Measurements from ENCODE around the gene DNAJB9. TPM values are rescaled to one million over a fixed set of nuclear protein-coding genes. Genes with fewer than 3 reads are reported as not detected.
A peak's percentile ranks its signal among the peaks of the same experiment; 100 is the strongest.

The DNAJB9 gene
- total RNA-seq, 1 donor from 2014 or later, result 47.9 TPM

GRCh38 chr7:108589199-108589598 lies 19.5 kb downstream of the DNAJB9 start:
- H3K27ac ChIP-seq (replicated peaks), result no peak overlapping the region
- H3K4me1 ChIP-seq, result peaks cover 6% of the 10 kb centered on the region
- no peaks in the 10 kb centered on the region for H3K9me3 ChIP-seq (replicated peaks)
- TF ChIP-seq CTCF (IDR thresholded peaks at IDR 0.05; ENCODE audit: borderline replicate concordance), result no peak
- no peaks in the 10 kb centered on the region for H3K27me3 ChIP-seq (ENCODE audit: low read depth)
- H3K4me3 ChIP-seq, result no peak overlapping the region
- H3K36me3 ChIP-seq, result no peaks in the 10 kb centered on the region
- intact Hi-C loops (cut with micrococcal nuclease), result no loop called here
- no peak for DNase-seq

DNA sequence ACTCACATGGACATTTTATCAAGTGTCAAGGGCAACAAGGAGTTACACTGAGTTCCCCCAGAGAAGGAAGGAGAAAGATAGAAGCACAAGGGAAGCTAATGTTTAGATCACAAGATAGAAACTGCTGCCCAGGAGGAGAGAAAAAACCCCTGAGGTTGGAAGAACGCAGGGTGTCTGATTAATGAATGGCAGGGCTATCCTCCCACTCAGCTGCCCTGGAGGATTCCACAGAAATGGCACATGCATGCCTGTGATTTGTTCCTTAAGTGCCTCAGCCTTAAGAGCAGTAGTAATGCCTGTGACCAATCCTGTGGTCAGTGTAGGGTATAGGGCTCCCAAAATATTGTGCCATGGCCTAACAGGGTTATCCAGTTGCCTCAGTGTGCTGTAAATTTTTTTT lies 20.2 kb downstream of the DNAJB9 start:
- intact Hi-C loops (cut with micrococcal nuclease), result no loop called here
- H3K4me3 ChIP-seq, result no peak overlapping the region
- no peak for TF ChIP-seq CTCF (IDR thresholded peaks at IDR 0.05; ENCODE audit: borderline replicate concordance)
- no peaks in the 10 kb centered on the region for H3K36me3 ChIP-seq
- H3K27me3 ChIP-seq (ENCODE audit: low read depth), result no peaks in the 10 kb centered on the region
- no peak for DNase-seq
- no peaks in the 10 kb centered on the region for H3K9me3 ChIP-seq (replicated peaks)
- H3K4me1 ChIP-seq, result peaks cover 6% of the 10 kb centered on the region
- H3K27ac ChIP-seq (replicated peaks), result no peak overlapping the region

- Histone ChIP-seq H3K27ac (replicated peaks) (no peak overlapping the region), H3K4me1 (peaks cover 1% of the 10 kb centered on the region), H3K27me3 (ENCODE audit: low read depth) (no peaks in the 10 kb centered on the region), H3K36me3 (no peaks in the 10 kb centered on the region), H3K9me3 (replicated peaks) (no peaks in the 10 kb centered on the region), H3K4me3 (no peak overlapping the region)
- intact Hi-C loops (cut with micrococcal nuclease), result no loop called here
- DNase-seq, result no peak
- no peak for TF ChIP-seq CTCF (IDR thresholded peaks at IDR 0.05; ENCODE audit: borderline replicate concordance)
Observed at GRCh38 chr7:108590606-108591005, 20.9 kb downstream of the DNAJB9 start.

- H3K36me3 ChIP-seq, result no peaks in the 10 kb centered on the region
- TF ChIP-seq CTCF (IDR thresholded peaks at IDR 0.05; ENCODE audit: borderline replicate concordance), result peak; percentile 44
- no peaks in the 10 kb centered on the region for H3K4me1 ChIP-seq
- no peaks in the 10 kb centered on the region for H3K27me3 ChIP-seq (ENCODE audit: low read depth)
- intact Hi-C loops (cut with micrococcal nuclease), result no loop called here
- H3K9me3 ChIP-seq (replicated peaks), result no peaks in the 10 kb centered on the region
- no peak for DNase-seq
- no peak overlapping the region for H3K27ac ChIP-seq (replicated peaks)
- no peak overlapping the region for H3K4me3 ChIP-seq
Observed at GRCh38 chr7:108592646-108593201, 23.1 kb downstream of the DNAJB9 start.

DNA sequence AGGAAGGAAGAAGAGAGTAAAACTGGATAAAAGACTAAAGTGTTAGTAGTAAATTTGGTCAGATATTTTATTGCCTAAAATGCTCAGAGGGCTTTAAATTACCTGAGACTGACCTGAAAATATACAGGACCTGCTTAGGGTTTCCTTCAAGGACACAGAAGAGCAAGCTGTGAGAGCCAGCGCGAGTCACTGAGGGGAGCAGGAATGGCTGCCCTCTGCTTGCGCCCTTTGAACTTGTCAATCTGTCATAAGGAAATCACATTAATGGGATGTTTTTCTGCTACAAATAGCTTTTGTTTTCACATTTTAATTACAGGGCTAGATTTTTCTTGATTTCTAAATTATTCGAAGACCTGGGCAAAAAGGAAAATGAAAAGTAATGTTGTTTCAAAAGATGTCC lies 26.9 kb downstream of the DNAJB9 start:
- no peak for TF ChIP-seq CTCF (IDR thresholded peaks at IDR 0.05; ENCODE audit: borderline replicate concordance)

More for the DNA sequence above, 26.9 kb downstream of the DNAJB9 start:
- intact Hi-C loops (cut with micrococcal nuclease), result no loop called here
- no peak for DNase-seq
- Histone ChIP-seq H3K4me1 (no peaks in the 10 kb centered on the region), H3K4me3 (no peak overlapping the region), H3K27ac (replicated peaks) (no peak overlapping the region), H3K27me3 (ENCODE audit: low read depth) (peaks cover 4% of the 10 kb centered on the region), H3K9me3 (replicated peaks) (no peaks in the 10 kb centered on the region), H3K36me3 (no peaks in the 10 kb centered on the region)
